Stimulated activated CD8-positive, alpha-beta memory T cell treated with anti-CD3 and anti-CD28 coated beads, Interleukin-12 subunit alpha, Interleukin-12 subunit beta, amount 100 ng/mL, for 4 hours (primary cell): ENCODE measurements around the gene NOS3.

Source experiments
- DNase-seq: peaks from one replicate; pipeline ENCODE4 v3.0.0-alpha.2; 2020; ENCODE audit warnings: low read depth

The NOS3 gene

GRCh38 chr7:150952331-150953050 is 38.3 kb upstream of the NOS3 start:
- no peak for DNase-seq

DNA sequence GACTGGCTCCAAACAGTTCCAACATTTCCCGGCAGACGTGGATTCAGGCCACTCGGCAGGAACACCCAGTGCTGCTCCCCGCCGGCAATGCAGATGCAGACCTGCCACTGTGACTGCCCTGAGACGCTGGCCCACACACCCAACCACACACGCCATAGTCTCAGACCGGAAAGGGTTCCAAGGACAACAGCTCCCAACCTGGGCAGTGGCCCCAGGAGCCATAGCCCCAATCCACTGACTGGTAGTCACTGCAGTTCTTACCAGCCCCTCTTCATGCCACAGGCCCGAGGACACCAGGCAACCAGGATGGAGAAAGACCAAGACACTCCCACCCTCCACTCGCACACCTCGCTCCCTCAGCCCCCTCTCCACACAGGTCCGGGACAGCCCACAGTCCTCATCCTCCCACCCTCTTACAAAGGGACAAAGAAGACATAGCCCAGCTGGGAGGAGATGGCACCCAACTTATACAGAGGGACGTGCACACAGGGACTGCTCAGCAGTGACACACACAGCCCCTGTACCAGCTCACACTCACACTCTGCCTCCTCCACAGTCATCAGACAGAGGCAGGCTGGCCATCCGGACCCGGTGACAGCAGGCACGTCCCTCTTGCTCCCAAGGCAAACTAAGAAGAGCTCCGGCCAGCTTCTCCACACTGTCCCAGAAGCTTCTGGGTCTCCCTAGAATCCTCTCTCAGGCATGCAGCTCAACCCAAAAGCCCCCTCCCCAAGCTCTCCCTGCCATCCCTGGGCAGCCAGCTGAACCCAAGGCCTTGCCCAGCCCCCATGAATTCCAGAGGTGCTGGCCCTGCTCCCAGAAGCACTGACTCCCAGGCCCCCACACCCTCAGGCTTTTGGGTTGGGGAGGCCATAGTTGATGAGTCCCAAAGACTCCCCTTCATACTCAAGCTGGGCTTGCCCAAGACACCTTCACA is 37.5 kb upstream of the NOS3 start:
- DNase-seq = no peak

GRCh38 chr7:150954201-150954985 is 36.4 kb upstream of the NOS3 start:
- no peak for DNase-seq

DNA sequence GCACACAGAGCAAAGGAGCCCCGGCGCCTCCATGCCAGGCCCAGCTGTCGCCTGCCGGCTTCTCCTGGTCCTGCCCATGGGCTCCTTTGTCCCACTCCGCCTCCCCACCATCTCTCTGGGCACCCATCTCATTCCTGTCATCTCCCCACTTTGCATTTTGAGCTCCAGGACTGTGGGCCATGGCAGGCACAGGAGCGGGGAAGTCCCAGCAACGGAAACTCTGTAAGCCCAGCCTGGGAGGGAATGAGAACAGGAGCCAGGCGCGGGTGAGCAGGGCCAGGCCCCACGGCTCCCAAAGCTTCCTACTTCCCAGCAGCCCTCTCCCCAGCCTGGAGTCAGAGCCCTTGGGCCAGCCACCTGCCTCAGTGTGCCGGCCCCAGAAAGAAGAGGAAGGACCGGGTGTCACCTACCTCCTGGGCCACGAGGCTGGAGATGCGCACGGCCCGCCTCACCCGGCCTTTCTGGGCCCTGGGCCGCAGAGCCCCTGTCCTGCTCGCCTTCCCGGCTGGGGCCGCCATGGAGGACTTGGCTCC is 35.8 kb upstream of the NOS3 start:
- no peak for DNase-seq

GRCh38 chr7:150955519-150956394 is 35.1 kb upstream of the NOS3 start:
- no peak for DNase-seq

DNA sequence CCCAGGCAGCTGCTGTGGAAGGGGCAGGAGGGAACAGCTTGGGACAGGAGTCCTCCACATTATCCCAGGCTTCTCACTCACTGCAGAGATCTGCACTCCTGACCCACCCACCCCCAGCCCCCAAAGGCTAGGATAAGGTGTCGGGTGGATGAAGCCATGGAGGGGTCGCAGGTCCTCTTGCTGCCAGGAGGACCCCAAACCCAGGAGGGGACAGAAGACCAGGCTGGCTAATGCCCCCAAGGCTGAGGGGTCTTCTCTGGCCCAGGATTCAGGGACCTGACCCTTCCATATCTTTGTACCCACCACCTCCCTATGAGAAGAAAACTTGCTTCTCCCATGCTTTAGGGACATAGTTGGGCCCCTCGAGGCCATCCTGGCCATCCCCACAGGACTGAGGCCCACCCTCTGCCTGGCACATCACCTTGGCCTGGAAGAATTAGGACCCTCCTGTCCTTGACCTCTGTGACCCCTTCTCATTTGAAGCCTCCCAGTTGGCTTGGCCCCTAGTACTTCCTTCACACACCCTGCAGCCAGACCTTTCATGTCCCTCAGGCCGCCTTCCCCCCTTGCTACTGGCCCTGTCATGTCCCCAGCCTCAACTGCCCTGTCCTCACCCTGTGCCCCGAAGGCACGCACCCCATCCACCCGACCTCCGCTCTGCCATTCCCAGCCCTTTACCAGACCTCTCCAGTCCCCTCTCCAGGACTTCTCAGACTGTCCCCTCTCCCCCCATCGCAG is 34.3 kb upstream of the NOS3 start:
- no peak for DNase-seq

GRCh38 chr7:150957133-150958020 is 33.4 kb upstream of the NOS3 start:
- DNase-seq = no peak

DNA sequence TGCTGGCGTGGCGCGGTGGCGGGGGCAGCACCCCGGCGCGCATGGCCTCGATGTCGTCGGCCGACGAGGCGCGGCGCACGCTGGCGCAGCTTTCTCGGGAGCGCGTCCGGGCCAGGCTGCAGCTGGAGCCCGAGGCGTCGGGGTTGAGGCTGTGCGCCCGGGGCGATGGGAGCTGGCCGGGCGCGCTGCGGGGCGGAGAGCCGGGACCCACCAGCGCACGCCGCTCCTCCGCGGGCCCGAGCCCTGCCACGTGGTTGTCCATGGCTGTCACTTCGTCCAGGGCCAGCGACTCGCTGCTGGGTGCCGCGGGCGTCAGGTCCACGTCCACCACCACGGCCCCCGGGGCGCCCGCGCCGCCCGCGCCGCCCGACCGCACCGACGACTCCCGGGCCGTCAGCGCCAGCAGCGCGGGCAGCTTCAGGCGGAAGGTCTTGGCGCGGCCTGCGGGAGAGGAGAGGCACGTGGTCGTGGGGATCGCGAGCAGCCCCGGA is 32.7 kb upstream of the NOS3 start:
- no peak for DNase-seq

DNA sequence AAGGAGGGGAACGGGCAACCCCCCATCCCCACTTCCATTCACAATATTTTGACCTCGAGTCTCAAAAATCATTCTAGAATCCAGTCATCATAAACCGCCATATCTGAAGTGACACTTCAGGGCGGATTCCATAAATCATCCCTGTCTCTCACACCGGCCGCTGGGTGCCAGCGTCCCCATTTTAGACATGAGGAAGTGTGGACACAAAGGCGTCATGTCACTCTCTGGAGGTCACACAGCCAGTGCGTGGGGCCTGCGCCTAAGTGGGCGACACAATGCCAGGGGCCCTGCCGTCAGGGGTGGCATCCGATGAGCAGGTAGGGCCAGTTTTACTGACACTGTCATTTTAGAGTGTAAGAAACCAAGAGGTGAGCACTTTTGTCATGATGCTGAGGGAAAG is 32.2 kb upstream of the NOS3 start:
- no peak for DNase-seq

DNA sequence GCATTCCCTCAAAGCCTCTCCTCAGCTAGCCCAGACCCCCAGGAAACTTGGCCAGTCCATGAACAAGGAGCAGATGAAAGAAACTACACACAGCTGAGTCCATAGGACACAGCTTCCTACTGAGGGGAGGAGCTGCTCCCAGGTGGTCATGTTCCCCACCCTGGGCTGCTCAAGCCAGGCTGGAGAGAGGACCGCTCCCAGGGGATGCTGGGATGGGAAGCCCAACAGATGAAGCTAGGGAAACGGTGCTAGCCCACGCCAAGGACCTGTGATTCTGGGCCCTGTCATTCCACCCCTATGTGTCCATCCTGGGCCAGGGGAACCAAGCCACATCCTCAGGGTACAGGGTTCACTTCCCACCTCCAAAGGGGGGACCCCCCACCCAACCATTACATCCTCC is 31.7 kb upstream of the NOS3 start:
- DNase-seq = no peak

- DNase-seq = no peak
Observed at GRCh38 chr7:150959739-150960734, 30.8 kb upstream of the NOS3 start.

- no peak for DNase-seq
Observed at GRCh38 chr7:150961510-150962289, 29.1 kb upstream of the NOS3 start.

- no peak for DNase-seq
Observed at GRCh38 chr7:150962290-150962552, 28.6 kb upstream of the NOS3 start.

GRCh38 chr7:150962553-150963399 is 28.0 kb upstream of the NOS3 start:
- DNase-seq = peak; percentile 34

DNA sequence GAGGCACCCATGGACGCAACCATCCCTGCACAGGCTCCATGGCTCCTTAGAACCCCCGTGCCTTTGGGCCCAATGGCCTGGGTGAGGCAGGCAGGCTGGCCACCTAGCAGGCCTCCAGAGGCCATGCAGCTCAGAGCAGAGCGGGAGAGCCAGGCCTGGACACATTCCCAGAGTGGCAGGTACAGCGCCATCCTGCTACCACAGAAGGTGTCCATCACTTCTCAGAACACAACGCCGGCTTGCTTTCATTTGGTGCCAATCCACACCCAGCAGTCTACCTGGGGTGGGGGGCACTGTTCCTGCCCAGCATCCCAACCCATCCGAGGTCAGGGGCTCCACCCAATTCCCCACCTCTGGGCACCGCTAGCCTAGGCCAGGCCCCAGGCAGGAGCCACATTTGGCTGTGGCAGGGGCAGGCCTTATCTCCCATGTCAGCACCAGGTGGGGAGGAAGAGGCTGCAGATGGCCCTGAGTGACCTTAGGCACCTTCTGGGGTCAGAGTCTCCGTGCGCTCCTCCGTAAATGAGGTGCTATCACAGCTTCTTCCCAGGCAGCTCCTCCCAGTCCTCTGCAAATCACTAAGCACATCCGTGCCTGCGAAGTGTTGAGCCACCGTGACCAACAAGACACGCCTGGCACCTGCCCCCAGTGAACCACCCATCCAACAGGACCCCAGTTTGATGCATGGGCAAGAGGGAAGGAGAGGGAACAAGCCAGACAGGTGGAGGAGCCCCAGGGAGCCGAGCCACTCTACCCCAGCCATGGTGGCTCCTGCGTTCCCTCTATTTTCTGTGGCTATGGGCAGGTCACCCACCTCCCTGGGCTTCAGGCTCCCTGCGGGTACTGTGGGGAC is 26.9 kb upstream of the NOS3 start:
- DNase-seq = no peak
